ENCODE measurements around the gene FAM83D. TPM values are rescaled to one million over a fixed set of nuclear protein-coding genes. Genes with fewer than 3 reads are reported as not detected.

FAM83D gene
- total RNA-seq, 1 donor from 2014 or later: 4.5 TPM

GRCh38 chr20:38961530-38962043, 35.4 kb downstream of the FAM83D start:
- Mint-ChIP-seq H3K36me3 (ENCODE audit: low read depth) (no peaks in the 10 kb centered on the region), H3K27me3 (ENCODE audit: low read depth) (no peaks in the 10 kb centered on the region), H3K4me1 (ENCODE audit: low read depth) (peaks cover 17% of the 10 kb centered on the region), H3K9me3 (ENCODE audit: low read depth) (no peaks in the 10 kb centered on the region), H3K4me3 (ENCODE audit: unreplicated experiment) (peak overlapping the region; percentile 96), H3K27ac (ENCODE audit: unreplicated experiment) (peak overlapping the region; percentile 95)
- DNase-seq (ENCODE audit: low spot score): no peak
- TF ChIP-seq, protein P1, sequence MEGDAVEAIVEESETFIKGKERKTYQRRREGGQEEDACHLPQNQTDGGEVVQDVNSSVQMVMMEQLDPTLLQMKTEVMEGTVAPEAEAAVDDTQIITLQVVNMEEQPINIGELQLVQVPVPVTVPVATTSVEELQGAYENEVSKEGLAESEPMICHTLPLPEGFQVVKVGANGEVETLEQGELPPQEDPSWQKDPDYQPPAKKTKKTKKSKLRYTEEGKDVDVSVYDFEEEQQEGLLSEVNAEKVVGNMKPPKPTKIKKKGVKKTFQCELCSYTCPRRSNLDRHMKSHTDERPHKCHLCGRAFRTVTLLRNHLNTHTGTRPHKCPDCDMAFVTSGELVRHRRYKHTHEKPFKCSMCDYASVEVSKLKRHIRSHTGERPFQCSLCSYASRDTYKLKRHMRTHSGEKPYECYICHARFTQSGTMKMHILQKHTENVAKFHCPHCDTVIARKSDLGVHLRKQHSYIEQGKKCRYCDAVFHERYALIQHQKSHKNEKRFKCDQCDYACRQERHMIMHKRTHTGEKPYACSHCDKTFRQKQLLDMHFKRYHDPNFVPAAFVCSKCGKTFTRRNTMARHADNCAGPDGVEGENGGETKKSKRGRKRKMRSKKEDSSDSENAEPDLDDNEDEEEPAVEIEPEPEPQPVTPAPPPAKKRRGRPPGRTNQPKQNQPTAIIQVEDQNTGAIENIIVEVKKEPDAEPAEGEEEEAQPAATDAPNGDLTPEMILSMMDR (IDR thresholded peaks at IDR 0.05): no peak

GRCh38 chr20:38962044-38962927, 36.1 kb downstream of the FAM83D start, which contains the start of gene DHX35:
TSS of gene DHX35 (plus strand) at chr20:38962344. CDS start at chr20:38962368, 24 bp downstream.
- Mint-ChIP-seq H3K4me1 (ENCODE audit: low read depth) (peaks cover 17% of the 10 kb centered on the region), H3K4me3 (ENCODE audit: unreplicated experiment) (peak within 1 kb of the TSS; percentile 96), H3K27me3 (ENCODE audit: low read depth) (no peaks in the 10 kb centered on the region), H3K36me3 (ENCODE audit: low read depth) (no peaks in the 10 kb centered on the region), H3K27ac (ENCODE audit: unreplicated experiment) (peak within 1 kb of the TSS; percentile 95), H3K9me3 (ENCODE audit: low read depth) (no peaks in the 10 kb centered on the region)
- TF ChIP-seq, protein P1 (IDR thresholded peaks at IDR 0.05): peak; percentile 71
- peak; percentile 99 for DNase-seq (ENCODE audit: low spot score)

DNA sequence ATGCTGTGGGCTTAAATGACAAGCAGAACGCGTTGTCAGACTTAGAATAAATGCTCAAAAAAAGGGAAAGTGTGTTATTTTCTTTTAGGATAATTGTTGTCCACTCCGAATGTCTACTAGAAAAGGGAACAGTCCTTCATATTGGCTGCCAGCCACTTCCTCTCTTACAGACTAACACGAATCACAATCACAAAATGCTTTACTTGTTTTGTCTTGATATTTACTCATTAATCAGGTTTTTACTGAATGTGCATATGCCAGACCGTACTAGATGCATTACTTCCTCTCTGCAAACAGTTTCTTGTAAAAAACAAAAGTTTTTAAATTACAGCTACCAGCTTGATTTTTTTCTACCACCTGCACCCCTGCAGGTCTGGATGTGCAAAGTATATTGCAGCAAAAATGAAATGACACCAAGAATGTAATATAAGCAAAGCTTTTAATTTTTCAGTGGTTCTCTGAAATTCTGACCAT, 36.7 kb downstream of the FAM83D start:
- peak overlapping the region; percentile 96 for H3K4me3 Mint-ChIP-seq (ENCODE audit: unreplicated experiment)
- DNase-seq (ENCODE audit: low spot score): no peak
- no peaks in the 10 kb centered on the region for H3K36me3 Mint-ChIP-seq (ENCODE audit: low read depth)
- peak overlapping the region; percentile 94 for H3K27ac Mint-ChIP-seq (ENCODE audit: unreplicated experiment)
- no peaks in the 10 kb centered on the region for H3K27me3 Mint-ChIP-seq (ENCODE audit: low read depth)
- no peaks in the 10 kb centered on the region for H3K9me3 Mint-ChIP-seq (ENCODE audit: low read depth)
- TF ChIP-seq, protein P1 (IDR thresholded peaks at IDR 0.05): no peak
- peaks cover 17% of the 10 kb centered on the region for H3K4me1 Mint-ChIP-seq (ENCODE audit: low read depth)

GRCh38 chr20:38963745-38964144, 37.5 kb downstream of the FAM83D start:
- no peaks in the 10 kb centered on the region for H3K27me3 Mint-ChIP-seq (ENCODE audit: low read depth)
- no peak overlapping the region for H3K4me3 Mint-ChIP-seq (ENCODE audit: unreplicated experiment)
- no peaks in the 10 kb centered on the region for H3K36me3 Mint-ChIP-seq (ENCODE audit: low read depth)
- TF ChIP-seq, protein P1 (IDR thresholded peaks at IDR 0.05): no peak
- H3K27ac Mint-ChIP-seq (ENCODE audit: unreplicated experiment): no peak overlapping the region
- H3K4me1 Mint-ChIP-seq (ENCODE audit: low read depth): peaks cover 17% of the 10 kb centered on the region
- no peak for DNase-seq (ENCODE audit: low spot score)
- no peaks in the 10 kb centered on the region for H3K9me3 Mint-ChIP-seq (ENCODE audit: low read depth)

- Mint-ChIP-seq H3K36me3 (ENCODE audit: low read depth) (no peaks in the 10 kb centered on the region), H3K4me1 (ENCODE audit: low read depth) (peaks cover 21% of the 10 kb centered on the region), H3K27me3 (ENCODE audit: low read depth) (no peaks in the 10 kb centered on the region), H3K27ac (ENCODE audit: unreplicated experiment) (no peak overlapping the region), H3K9me3 (ENCODE audit: low read depth) (no peaks in the 10 kb centered on the region), H3K4me3 (ENCODE audit: unreplicated experiment) (no peak overlapping the region)
- no peak for DNase-seq (ENCODE audit: low spot score)
- TF ChIP-seq, protein P1 (IDR thresholded peaks at IDR 0.05): no peak
Measured at GRCh38 chr20:38965264-38965663, 39.0 kb downstream of the FAM83D start.
